ENCODE measurements around the gene MOGAT3. TPM values are rescaled to one million over a fixed set of nuclear protein-coding genes. Genes with fewer than 3 reads are reported as not detected.

Gene MOGAT3
- not detected for total RNA-seq
- not detected for polyA plus RNA-seq
- long read RNA-seq, donor 1: 0 reads
- long read RNA-seq, donor 2: 0 reads
- long read RNA-seq, donor 3: 0 reads
- long read RNA-seq, donor 4: 0 reads
- long read RNA-seq, donor 5: 0 reads

GRCh38 chr7:101200862-101201599 lies at the start of gene MOGAT3:
TSS of gene MOGAT3 (minus strand) at chr7:101201036. CDS start at chr7:101200854, 182 bp downstream.
- Histone ChIP-seq H3K27ac (ENCODE audit: low read depth in 1 of 2, low read length in 1 of 2) (no peak within 1 kb of the TSS), H3K9me3 (ENCODE audit: control insufficient read depth in 4 of 4, insufficient read depth in 3 of 4, low read length in 3 of 4) (peaks cover 0 to 2% (median 0%) of the 10 kb centered on the region in 4 donors), H3K36me3 (ENCODE audit: control insufficient read depth in 4 of 4, insufficient read depth in 4 of 4, low read length in 4 of 4) (peaks cover 0 to 2% (median under 1%) of the 10 kb centered on the region in 4 donors), H3K9ac (ENCODE audit: insufficient read depth in 1 of 2, low read length in 2 of 2) (no peak within 1 kb of the TSS), H3K4me3 (no peak within 1 kb of the TSS), H3K27me3 (ENCODE audit: control insufficient read depth in 3 of 3, insufficient read depth in 3 of 3, low read length in 2 of 3) (peaks cover 3 to 41% (median 21%) of the 10 kb centered on the region in 3 donors), H3K4me1 (ENCODE audit: control insufficient read depth in 5 of 5, insufficient read depth in 5 of 5, low read length in 5 of 5) (peaks cover 0 to 4% (median 0%) of the 10 kb centered on the region in 5 donors)
- no peak for DNase-seq
- WGBS, 2 donors: 30% methylated on average over 21 of the region's 21 CpGs
- no peak for TF ChIP-seq CTCF (IDR thresholded peaks at IDR 0.05; ENCODE audit: control extremely low read depth, extremely low read depth)
- no peak for ATAC-seq (ENCODE audit: insufficient read depth, low FRiP score)

GRCh38 chr7:101250324-101250723 lies 49.5 kb upstream of the MOGAT3 start:
- no peaks in the 10 kb centered on the region for H3K9me3 ChIP-seq (ENCODE audit: control insufficient read depth in 4 of 4, insufficient read depth in 3 of 4, low read length in 3 of 4)
- TF ChIP-seq CTCF (IDR thresholded peaks at IDR 0.05; ENCODE audit: control extremely low read depth, extremely low read depth): no peak
- H3K4me1 ChIP-seq (ENCODE audit: control insufficient read depth in 5 of 5, insufficient read depth in 5 of 5, low read length in 5 of 5): peaks cover 2 to 12% (median 11%) of the 10 kb centered on the region in 5 donors
- H3K9ac ChIP-seq (ENCODE audit: insufficient read depth in 1 of 2, low read length in 2 of 2): no peak overlapping the region
- 92 to 94% methylated on average over 3 of the region's 3 CpGs for WGBS, 2 donors
- H3K27ac ChIP-seq (ENCODE audit: low read depth in 1 of 2, low read length in 1 of 2): no peak overlapping the region
- H3K27me3 ChIP-seq (ENCODE audit: control insufficient read depth in 3 of 3, insufficient read depth in 3 of 3, low read length in 2 of 3): no peaks in the 10 kb centered on the region
- no peak overlapping the region for H3K4me3 ChIP-seq
- H3K36me3 ChIP-seq (ENCODE audit: control insufficient read depth in 4 of 4, insufficient read depth in 4 of 4, low read length in 4 of 4): peaks cover 0 to 6% (median 3%) of the 10 kb centered on the region in 4 donors
- DNase-seq: no peak
- no peak for ATAC-seq (ENCODE audit: insufficient read depth, low FRiP score)

- TF ChIP-seq CTCF (IDR thresholded peaks at IDR 0.05; ENCODE audit: control extremely low read depth, extremely low read depth): no peak
- Histone ChIP-seq H3K4me1 (ENCODE audit: control insufficient read depth in 5 of 5, insufficient read depth in 5 of 5, low read length in 5 of 5) (peaks cover 8 to 23% (median 17%) of the 10 kb centered on the region in 5 donors), H3K36me3 (ENCODE audit: control insufficient read depth in 4 of 4, insufficient read depth in 4 of 4, low read length in 4 of 4) (peaks cover 0 to 6% (median 6%) of the 10 kb centered on the region in 4 donors), H3K27me3 (ENCODE audit: control insufficient read depth in 3 of 3, insufficient read depth in 3 of 3, low read length in 2 of 3) (no peaks in the 10 kb centered on the region), H3K4me3 (no peak overlapping the region), H3K9me3 (ENCODE audit: control insufficient read depth in 4 of 4, insufficient read depth in 3 of 4, low read length in 3 of 4) (no peaks in the 10 kb centered on the region), H3K9ac (ENCODE audit: insufficient read depth in 1 of 2, low read length in 2 of 2) (no peak overlapping the region), H3K27ac (ENCODE audit: low read depth in 1 of 2, low read length in 1 of 2) (no peak overlapping the region)
- ATAC-seq (ENCODE audit: insufficient read depth, low FRiP score) (no peak), DNase-seq (no peak)
- 95 to 98% methylated on average over 5 of the region's 5 CpGs for WGBS, 2 donors
Observed at GRCh38 chr7:101248276-101248675, 47.4 kb upstream of the MOGAT3 start.

Data from lung (tissue), 16 donors.